ENCODE results near the gene CFAP91.

DNA sequence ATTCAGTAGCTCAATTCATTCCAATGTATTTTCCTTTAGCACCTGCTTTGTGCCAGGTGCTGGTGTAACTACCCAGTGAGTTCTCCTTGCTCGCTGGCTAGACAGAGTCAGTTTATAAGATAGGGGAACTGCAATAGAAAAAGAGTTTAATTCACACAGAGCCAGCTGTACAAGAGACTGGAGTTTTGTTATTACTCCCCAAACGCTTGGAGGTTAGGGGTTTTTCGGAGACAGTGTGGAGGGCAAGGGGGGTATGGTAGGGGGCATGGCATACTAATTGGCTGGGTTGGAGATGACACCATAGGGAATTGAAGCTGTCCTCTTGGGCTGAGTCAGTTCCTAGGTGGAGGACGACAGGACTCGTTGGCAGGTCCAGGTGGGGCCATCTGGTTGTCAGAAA lies 5.4 kb upstream of the CFAP91 start:
- no peak for TF ChIP-seq CTCF (conservative IDR thresholded peaks at IDR 0.05; ENCODE audit: low read length)
- TF ChIP-seq EZH2phosphoT487 (IDR thresholded peaks at IDR 0.05; ENCODE audit: borderline replicate concordance), result no peak

Measured in Loucy (cell line).